ENCODE results near the gene RAMP1.

GRCh38 chr2:237896507-237896892 is 37.1 kb downstream of the RAMP1 start:
- TF ChIP-seq CTCF (IDR thresholded peaks at IDR 0.05; ENCODE audit: insufficient read depth, low read length): no peak
- no peak for TF ChIP-seq SPI1 (IDR thresholded peaks at IDR 0.05; ENCODE audit: borderline replicate concordance, low read depth)
- no peak for TF ChIP-seq POLR2AphosphoS5 (IDR thresholded peaks at IDR 0.05; ENCODE audit: low read depth)
- no peak for TF ChIP-seq GABPA (IDR thresholded peaks at IDR 0.05; ENCODE audit: low read depth)

All from HL-60 (cell line).